Esophagus muscularis mucosa (tissue), 4 donors: ENCODE measurements around the gene MAPK8. TPM values are rescaled to one million over a fixed set of nuclear protein-coding genes. Genes with fewer than 3 reads are reported as not detected.

ENCODE experiments used
- DNase-seq: peaks from one replicate; pipeline ENCODE4 v3.0.0-alpha.2; 2017; ENCODE audit errors: extremely low spot score
- H3K27ac ChIP-seq, 4 donors: fragments of 200-600 bp; sonication (generic); replicated peaks in 1 of 4; 1 replicate in 3 of 4; 2 replicates in 1 of 4; pipeline ENCODE4 v1.5.1; 2016 to 2019; ENCODE audit warnings: mild to moderate bottlenecking in 1 of 4
- H3K27me3 ChIP-seq, 4 donors: fragments of 200-600 bp; sonication (generic); one replicate each; pipeline versions ENCODE4 v1.5.1 to v1.6.0; 2016 to 2019
- H3K36me3 ChIP-seq, 4 donors: fragments of 200-600 bp; sonication (generic); one replicate each; pipeline ENCODE4 v1.5.1; 2016 to 2019
- H3K4me1 ChIP-seq, 4 donors: fragments of 200-600 bp; sonication (generic); one replicate each; pipeline ENCODE4 v1.5.1; 2016 to 2019
- H3K4me3 ChIP-seq, 4 donors: fragments of 200-600 bp; sonication (generic); 1 replicate in 2 of 4; 2 replicates in 2 of 4; pipeline ENCODE4 v1.5.1; 2016 to 2019; ENCODE audit warnings: mild to moderate bottlenecking in 4 of 4, moderate library complexity in 1 of 4
- H3K9me3 ChIP-seq, 4 donors: fragments of 200-600 bp; sonication (generic); 1 replicate in 3 of 4; 2 replicates in 1 of 4; pipeline ENCODE4 v1.5.1; 2016 to 2019
- CTCF ChIP-seq, 3 experiments: fragments of 200-600 bp in 2 of 3; fragments of 450-650 bp in 1 of 3; sonication (generic) in 2 of 3; IDR thresholded peaks; one replicate each; pipeline ENCODE4 v1.5.1; 2017 to 2019; ENCODE audit warnings: antibody characterized with exemption in 3 of 3, mild to moderate bottlenecking in 2 of 3, moderate library complexity in 1 of 3
- EP300 ChIP-seq: sonication (generic); formaldehyde crosslinking; IDR thresholded peaks from one replicate; pipeline ENCODE4 v1.6.1; 2017; ENCODE audit warnings: antibody characterized with exemption
- POLR2A ChIP-seq: fragments of 450-650 bp; IDR thresholded peaks from one replicate; pipeline ENCODE4 v1.6.1; 2017; ENCODE audit warnings: antibody characterized with exemption, moderate library complexity, mild to moderate bottlenecking, low read depth
- POLR2AphosphoS5 ChIP-seq, 2 donors: sonication (generic); formaldehyde crosslinking; IDR thresholded peaks; one replicate each; pipeline ENCODE4 v1.6.1; 2017; ENCODE audit warnings: antibody characterized with exemption in 2 of 2
- WGBS: methylation state at CpG from one replicate; pipeline ENCODE4 v1.1.5; 2018; 5-methylcytosine and 5-hydroxymethylcytosine counted together
- intact Hi-C: fragments of 100-400 bp; cut with DNase I; formaldehyde crosslinking; loops from one replicate; pipeline ENCODE4 v1.15.1; 2023
- total RNA-seq, 4 donors: library from RNA; depleted of rRNA; stranded (reverse); fragments of >200 nt; gene quantifications; one replicate each; pipeline versions ENCODE4 v1.1.0 to v1.2.1, GENCODE V29; 2016

MAPK8 gene
- total RNA-seq, 4 donors from 2014 or later: 26.8 to 50.0 (median 33.1) TPM

DNA sequence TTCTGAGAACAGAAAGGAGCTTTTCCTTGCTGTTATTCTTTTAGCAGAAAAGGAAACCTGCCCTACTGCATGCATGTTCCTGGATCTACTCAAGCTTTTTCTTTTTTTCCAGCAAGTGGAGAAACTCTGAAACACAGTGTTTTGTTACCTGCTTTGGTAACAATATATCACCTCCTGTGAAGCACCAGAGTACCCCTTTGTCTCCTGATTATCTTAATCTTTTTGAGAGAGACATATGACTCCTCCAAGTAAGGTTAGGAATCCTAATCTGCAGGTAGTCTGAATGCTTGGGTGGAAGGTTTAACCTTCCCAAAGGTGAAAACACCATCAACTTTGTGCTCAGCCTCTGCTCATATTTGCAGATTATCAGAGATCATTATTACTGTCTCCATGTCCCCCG, 93.1 kb downstream of the MAPK8 start:
- intact Hi-C loops: no loop called here
- H3K4me3 ChIP-seq: no peak overlapping the region
- H3K27ac ChIP-seq: no peak overlapping the region
- H3K4me1 ChIP-seq: peaks cover 0 to 26% (median 22%) of the 10 kb centered on the region in 4 donors
- H3K27me3 ChIP-seq: no peaks in the 10 kb centered on the region
- TF ChIP-seq EP300 (no peak), POLR2A (no peak), POLR2AphosphoS5 (IDR thresholded peaks at IDR 0.05) (no peak), CTCF (IDR thresholded peaks at IDR 0.05) (no peak)
- 88% methylated on average over 1 of the region's 1 CpG for WGBS
- no peaks in the 10 kb centered on the region for H3K9me3 ChIP-seq
- no peak for DNase-seq
- no peaks in the 10 kb centered on the region for H3K36me3 ChIP-seq

- Histone ChIP-seq H3K4me3 (no peak overlapping the region), H3K36me3 (no peaks in the 10 kb centered on the region), H3K4me1 (peaks cover 0 to 26% (median 22%) of the 10 kb centered on the region in 4 donors), H3K9me3 (no peaks in the 10 kb centered on the region), H3K27ac (no peak overlapping the region), H3K27me3 (no peaks in the 10 kb centered on the region)
- 64% methylated on average over 3 of the region's 3 CpGs for WGBS
- TF ChIP-seq EP300 (no peak), POLR2A (no peak), POLR2AphosphoS5 (IDR thresholded peaks at IDR 0.05) (no peak), CTCF (IDR thresholded peaks at IDR 0.05) (no peak)
- intact Hi-C loops: no loop called here
- no peak for DNase-seq
Observed at GRCh38 chr10:48400129-48400849, 93.8 kb downstream of the MAPK8 start.

DNA sequence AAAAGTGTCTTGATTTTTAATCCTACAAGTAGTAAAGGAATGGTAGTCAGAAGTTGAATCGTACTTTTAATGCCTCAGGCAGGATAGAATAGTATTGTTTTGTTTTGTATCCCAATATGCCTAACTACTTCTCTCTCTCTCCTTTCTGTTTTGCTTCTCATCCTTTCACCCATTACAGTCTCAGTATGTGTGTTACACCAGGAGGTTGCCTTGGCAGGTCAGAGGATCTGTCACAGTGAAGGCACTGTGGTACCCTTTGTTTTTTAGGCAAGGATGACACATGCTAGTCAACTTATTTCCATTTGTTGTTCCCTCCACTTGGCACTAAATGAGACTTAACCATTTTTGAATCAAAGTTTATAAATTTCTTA, 94.4 kb downstream of the MAPK8 start:
- no peak for DNase-seq

DNA sequence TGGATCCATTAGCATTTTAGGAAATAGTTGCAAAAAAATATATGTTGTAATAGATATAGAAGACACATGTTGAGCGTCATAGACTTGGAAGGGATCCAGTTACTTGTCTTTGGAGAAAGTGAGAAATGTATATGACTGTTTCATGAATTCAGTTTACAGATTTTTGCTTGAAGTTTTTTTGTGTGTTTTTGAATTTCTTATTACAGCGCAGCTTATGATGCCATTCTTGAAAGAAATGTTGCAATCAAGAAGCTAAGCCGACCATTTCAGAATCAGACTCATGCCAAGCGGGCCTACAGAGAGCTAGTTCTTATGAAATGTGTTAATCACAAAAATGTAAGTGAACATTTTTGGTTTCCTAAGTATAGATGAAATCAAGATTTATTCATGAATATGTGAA, 98.2 kb downstream of the MAPK8 start:
- Histone ChIP-seq H3K36me3 (peaks cover 0 to 16% (median under 1%) of the 10 kb centered on the region in 4 donors), H3K27ac (no peak overlapping the region), H3K9me3 (no peaks in the 10 kb centered on the region), H3K4me1 (peaks cover 0 to 12% (median 10%) of the 10 kb centered on the region in 4 donors), H3K27me3 (no peaks in the 10 kb centered on the region), H3K4me3 (no peak overlapping the region)
- TF ChIP-seq POLR2AphosphoS5 (IDR thresholded peaks at IDR 0.05): no peak
- no peak for TF ChIP-seq EP300
- TF ChIP-seq POLR2A: no peak
- no peak for TF ChIP-seq CTCF (IDR thresholded peaks at IDR 0.05)
- 80% methylated on average over 4 of the region's 4 CpGs for WGBS
- no peak for DNase-seq
- intact Hi-C loops: no loop called here

More for the DNA sequence above, 94.4 kb downstream of the MAPK8 start:
- Histone ChIP-seq H3K4me1 (peaks cover 0 to 26% (median 22%) of the 10 kb centered on the region in 4 donors), H3K27me3 (no peaks in the 10 kb centered on the region), H3K27ac (no peak overlapping the region), H3K9me3 (no peaks in the 10 kb centered on the region), H3K36me3 (no peaks in the 10 kb centered on the region), H3K4me3 (no peak overlapping the region)
- intact Hi-C loops: no loop called here
- TF ChIP-seq CTCF (IDR thresholded peaks at IDR 0.05) (no peak), EP300 (no peak), POLR2AphosphoS5 (IDR thresholded peaks at IDR 0.05) (no peak), POLR2A (no peak)
- WGBS: 97% methylated on average over 1 of the region's 1 CpG
